ENCODE data around the gene RASGRP4.

The RASGRP4 gene

DNA sequence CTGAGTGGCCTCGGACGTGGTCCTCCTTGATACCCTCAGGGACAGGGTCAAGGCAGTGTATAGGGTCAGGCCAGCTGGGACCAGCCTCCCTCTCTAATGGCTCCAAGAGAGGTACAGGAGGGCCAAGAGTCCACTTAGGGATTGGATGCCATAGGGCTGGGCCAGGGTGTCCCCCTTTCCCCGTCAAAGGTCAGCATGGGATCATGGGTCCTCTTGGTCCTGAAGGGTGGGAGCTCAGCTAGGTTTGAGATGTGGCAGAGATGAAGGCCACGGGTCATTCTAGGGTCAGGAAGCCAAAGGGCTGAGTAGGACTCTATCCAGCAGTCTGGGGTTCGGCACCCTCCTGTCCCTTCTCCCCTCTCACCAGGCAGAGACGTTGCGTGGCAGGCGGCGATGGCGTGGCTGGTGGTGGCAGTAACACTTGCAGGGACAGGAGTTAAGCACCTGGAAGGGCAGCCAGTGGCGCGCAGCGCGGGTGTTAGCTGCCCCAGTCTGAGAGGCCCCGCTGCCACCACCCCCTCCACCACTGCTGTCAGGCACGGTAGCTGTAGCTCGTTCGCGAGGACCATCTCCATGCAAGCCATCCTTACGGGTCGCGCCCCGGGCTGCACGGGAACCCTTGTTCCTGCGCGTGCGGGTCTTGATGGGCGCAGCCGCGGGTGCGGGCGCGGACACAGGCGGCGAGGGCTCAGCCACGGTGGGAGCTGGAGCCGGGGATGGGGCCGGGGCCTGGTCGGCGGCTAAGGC is 40.8 kb downstream of the RASGRP4 start:
- Histone ChIP-seq H3K36me3 (ENCODE audit: control insufficient read depth, insufficient read depth, low read length) (peaks cover 38% of the 10 kb centered on the region), H3K9me3 (ENCODE audit: control insufficient read depth, low read length) (no peaks in the 10 kb centered on the region), H3K4me3 (ENCODE audit: insufficient read depth, low read depth, low read length, poor library complexity, severe bottlenecking) (no peak overlapping the region), H3K4me1 (ENCODE audit: control insufficient read depth, insufficient read depth, low read length, poor library complexity, severe bottlenecking) (peaks cover 34% of the 10 kb centered on the region), H3K27ac (ENCODE audit: insufficient read depth, low read length, poor library complexity, severe bottlenecking) (no peak overlapping the region), H3K27me3 (replicated peaks; ENCODE audit: control insufficient read depth, insufficient read depth, low read length, poor library complexity, severe bottlenecking) (no peaks in the 10 kb centered on the region)
- no peak for DNase-seq

DNA sequence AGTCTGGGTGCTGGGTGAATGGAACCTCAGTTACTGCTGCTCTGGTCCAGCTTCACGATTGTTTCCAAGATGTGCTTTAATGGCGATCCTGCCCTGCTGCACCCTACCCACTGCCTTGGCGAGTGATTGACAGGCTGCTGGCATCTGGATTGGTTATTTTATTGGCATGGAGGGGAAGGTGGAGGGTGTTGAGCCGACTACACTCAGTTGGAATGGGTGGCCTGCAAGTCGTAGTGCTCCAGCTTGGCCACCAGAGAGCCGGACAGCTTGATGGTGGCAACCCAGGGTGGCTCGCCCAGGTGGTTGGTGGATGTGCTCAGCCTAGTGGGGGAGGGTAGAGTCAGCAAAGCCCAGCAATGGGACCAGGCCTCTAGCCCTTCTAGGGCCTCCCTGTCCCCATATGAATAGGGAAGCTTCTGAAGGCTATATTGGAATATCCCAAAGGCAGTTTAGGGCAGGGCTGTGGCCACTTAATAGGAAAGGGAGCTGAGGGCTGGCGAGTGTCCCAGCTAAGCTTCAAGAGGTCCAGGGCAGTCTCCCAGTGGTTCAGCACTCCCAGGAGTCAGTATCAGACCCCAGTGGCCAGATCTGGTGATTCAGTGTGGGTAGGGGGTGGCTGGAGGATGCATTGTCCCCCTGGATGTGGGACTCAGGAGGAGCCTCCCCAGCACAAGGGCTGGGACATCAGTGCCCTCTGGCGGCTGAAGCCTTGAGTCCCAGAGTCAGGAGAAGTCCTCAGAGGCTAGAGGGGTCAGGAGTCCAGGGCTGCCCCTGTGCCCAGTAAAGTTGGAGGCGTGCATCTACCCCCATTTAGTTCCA is 41.6 kb downstream of the RASGRP4 start:
- Histone ChIP-seq H3K36me3 (ENCODE audit: control insufficient read depth, insufficient read depth, low read length) (peaks cover 44% of the 10 kb centered on the region), H3K4me1 (ENCODE audit: control insufficient read depth, insufficient read depth, low read length, poor library complexity, severe bottlenecking) (peaks cover 33% of the 10 kb centered on the region), H3K27me3 (replicated peaks; ENCODE audit: control insufficient read depth, insufficient read depth, low read length, poor library complexity, severe bottlenecking) (no peaks in the 10 kb centered on the region), H3K27ac (ENCODE audit: insufficient read depth, low read length, poor library complexity, severe bottlenecking) (no peak overlapping the region), H3K9me3 (ENCODE audit: control insufficient read depth, low read length) (no peaks in the 10 kb centered on the region), H3K4me3 (ENCODE audit: insufficient read depth, low read depth, low read length, poor library complexity, severe bottlenecking) (no peak overlapping the region)
- DNase-seq = no peak

DNA sequence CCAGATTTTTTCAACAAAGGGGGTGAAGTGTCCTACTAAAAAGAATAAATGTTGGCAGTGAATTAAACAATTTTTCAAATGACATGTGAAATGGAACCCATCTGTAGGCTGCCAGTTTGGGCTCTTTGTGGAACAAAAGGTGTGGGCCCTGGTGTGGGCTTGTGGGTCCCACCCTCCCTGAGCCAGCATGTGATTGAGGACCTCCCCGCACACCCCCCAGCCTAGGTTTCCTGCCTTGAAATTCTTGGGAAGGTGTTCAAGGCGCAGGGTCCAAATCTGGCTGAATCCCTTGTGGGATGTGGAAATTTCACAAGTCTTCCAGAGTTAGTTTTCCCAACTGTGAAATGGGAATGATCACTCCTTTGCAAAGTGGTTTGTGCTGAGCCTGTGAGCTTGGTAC is 42.3 kb downstream of the RASGRP4 start:
- peaks cover 27% of the 10 kb centered on the region for H3K4me1 ChIP-seq (ENCODE audit: control insufficient read depth, insufficient read depth, low read length, poor library complexity, severe bottlenecking)
- H3K4me3 ChIP-seq (ENCODE audit: insufficient read depth, low read depth, low read length, poor library complexity, severe bottlenecking) = no peak overlapping the region
- peaks cover 51% of the 10 kb centered on the region for H3K36me3 ChIP-seq (ENCODE audit: control insufficient read depth, insufficient read depth, low read length)
- no peak overlapping the region for H3K27ac ChIP-seq (ENCODE audit: insufficient read depth, low read length, poor library complexity, severe bottlenecking)
- no peak for DNase-seq
- no peaks in the 10 kb centered on the region for H3K9me3 ChIP-seq (ENCODE audit: control insufficient read depth, low read length)
- no peaks in the 10 kb centered on the region for H3K27me3 ChIP-seq (replicated peaks; ENCODE audit: control insufficient read depth, insufficient read depth, low read length, poor library complexity, severe bottlenecking)

DNA sequence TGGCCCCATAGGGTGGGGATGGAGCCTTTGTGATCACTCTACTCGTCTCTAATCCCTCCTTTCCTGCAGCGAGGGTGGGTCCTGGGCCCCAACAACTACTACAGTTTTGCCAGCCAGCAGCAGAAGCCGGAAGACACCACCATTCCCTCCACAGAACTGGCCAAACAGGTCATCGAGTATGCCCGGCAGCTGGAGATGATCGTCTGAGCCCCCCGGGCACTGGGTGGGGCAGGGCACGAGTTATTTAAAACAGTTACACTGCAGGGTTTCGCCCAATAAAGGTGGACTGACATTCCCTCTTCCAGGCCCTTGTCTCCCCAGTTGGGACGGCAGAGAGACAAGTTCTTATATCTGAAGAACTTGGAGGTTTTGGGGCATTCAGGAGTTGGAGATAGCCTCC is 42.8 kb downstream of the RASGRP4 start:
- Histone ChIP-seq H3K36me3 (ENCODE audit: control insufficient read depth, insufficient read depth, low read length) (peaks cover 52% of the 10 kb centered on the region), H3K27ac (ENCODE audit: insufficient read depth, low read length, poor library complexity, severe bottlenecking) (no peak overlapping the region), H3K27me3 (replicated peaks; ENCODE audit: control insufficient read depth, insufficient read depth, low read length, poor library complexity, severe bottlenecking) (no peaks in the 10 kb centered on the region), H3K4me1 (ENCODE audit: control insufficient read depth, insufficient read depth, low read length, poor library complexity, severe bottlenecking) (peaks cover 22% of the 10 kb centered on the region), H3K4me3 (ENCODE audit: insufficient read depth, low read depth, low read length, poor library complexity, severe bottlenecking) (no peak overlapping the region), H3K9me3 (ENCODE audit: control insufficient read depth, low read length) (no peaks in the 10 kb centered on the region)
- DNase-seq = no peak

DNA sequence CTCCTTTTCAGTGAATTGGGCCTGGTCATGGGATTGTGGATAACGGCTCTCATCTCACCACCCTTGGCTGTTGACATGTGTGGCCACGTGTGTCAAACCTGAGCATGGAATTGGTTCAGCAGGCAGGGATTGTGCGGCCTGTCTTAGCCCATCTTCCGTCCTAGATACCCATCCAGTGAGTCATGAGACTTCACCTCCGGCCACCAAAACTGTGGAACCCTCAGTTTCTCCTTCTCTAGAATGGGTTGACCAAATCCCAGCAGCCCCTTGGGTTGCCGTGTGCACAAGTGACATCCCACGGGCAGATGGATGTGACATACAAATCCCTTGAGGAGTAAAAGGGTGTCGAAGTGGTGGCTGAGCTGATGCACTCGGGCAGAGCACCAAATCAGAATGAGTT is 44.9 kb downstream of the RASGRP4 start:
- Histone ChIP-seq H3K36me3 (ENCODE audit: control insufficient read depth, insufficient read depth, low read length) (peaks cover 58% of the 10 kb centered on the region), H3K27me3 (replicated peaks; ENCODE audit: control insufficient read depth, insufficient read depth, low read length, poor library complexity, severe bottlenecking) (no peaks in the 10 kb centered on the region), H3K4me3 (ENCODE audit: insufficient read depth, low read depth, low read length, poor library complexity, severe bottlenecking) (no peak overlapping the region), H3K4me1 (ENCODE audit: control insufficient read depth, insufficient read depth, low read length, poor library complexity, severe bottlenecking) (peaks cover 5% of the 10 kb centered on the region), H3K27ac (ENCODE audit: insufficient read depth, low read length, poor library complexity, severe bottlenecking) (no peak overlapping the region), H3K9me3 (ENCODE audit: control insufficient read depth, low read length) (no peaks in the 10 kb centered on the region)
- DNase-seq = no peak

DNA sequence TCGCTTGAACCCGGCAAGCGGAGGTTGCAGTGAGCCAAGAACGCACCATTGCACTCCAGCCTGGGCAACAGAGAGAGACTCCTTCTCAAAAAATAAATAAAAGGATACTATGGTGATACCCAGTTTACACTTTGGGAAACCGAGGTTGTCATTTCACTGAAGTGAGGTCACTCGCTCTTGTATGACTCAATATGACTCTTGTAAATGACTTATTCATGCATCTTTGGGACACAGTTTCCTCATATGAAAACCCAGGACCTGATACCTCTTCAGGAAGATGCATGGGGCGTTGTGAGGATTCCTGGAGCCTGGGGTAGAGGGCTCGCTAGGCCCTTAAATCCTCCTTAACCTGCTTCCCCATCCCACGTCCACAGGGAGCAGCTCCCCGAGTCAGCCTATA is 47.2 kb downstream of the RASGRP4 start:
- Histone ChIP-seq H3K27me3 (replicated peaks; ENCODE audit: control insufficient read depth, insufficient read depth, low read length, poor library complexity, severe bottlenecking) (no peaks in the 10 kb centered on the region), H3K36me3 (ENCODE audit: control insufficient read depth, insufficient read depth, low read length) (peaks cover 55% of the 10 kb centered on the region), H3K9me3 (ENCODE audit: control insufficient read depth, low read length) (no peaks in the 10 kb centered on the region), H3K27ac (ENCODE audit: insufficient read depth, low read length, poor library complexity, severe bottlenecking) (no peak overlapping the region), H3K4me1 (ENCODE audit: control insufficient read depth, insufficient read depth, low read length, poor library complexity, severe bottlenecking) (peaks cover 12% of the 10 kb centered on the region), H3K4me3 (ENCODE audit: insufficient read depth, low read depth, low read length, poor library complexity, severe bottlenecking) (no peak overlapping the region)
- no peak for DNase-seq

DNA sequence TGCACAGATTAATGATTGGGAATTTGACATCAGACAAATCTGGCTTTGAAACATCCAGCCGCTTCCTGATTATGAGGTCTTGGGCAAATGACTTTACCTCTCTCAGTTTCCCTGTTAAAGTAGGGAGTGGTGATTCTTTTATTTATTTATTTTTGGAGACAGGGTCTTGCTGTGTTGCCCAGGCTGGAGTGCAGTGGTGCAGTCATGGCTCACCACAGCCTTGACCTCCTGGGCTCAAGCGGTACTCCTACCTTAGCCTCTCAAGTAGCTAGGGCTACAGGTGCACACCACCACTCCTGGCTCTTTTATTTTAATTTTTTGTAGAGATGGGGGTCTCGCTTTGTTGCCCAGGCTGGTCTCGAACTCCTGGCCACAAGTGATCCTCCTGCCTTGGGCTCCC is 49.0 kb downstream of the RASGRP4 start:
- Histone ChIP-seq H3K9me3 (ENCODE audit: control insufficient read depth, low read length) (no peaks in the 10 kb centered on the region), H3K27ac (ENCODE audit: insufficient read depth, low read length, poor library complexity, severe bottlenecking) (no peak overlapping the region), H3K4me3 (ENCODE audit: insufficient read depth, low read depth, low read length, poor library complexity, severe bottlenecking) (no peak overlapping the region), H3K36me3 (ENCODE audit: control insufficient read depth, insufficient read depth, low read length) (peaks cover 39% of the 10 kb centered on the region), H3K27me3 (replicated peaks; ENCODE audit: control insufficient read depth, insufficient read depth, low read length, poor library complexity, severe bottlenecking) (no peaks in the 10 kb centered on the region), H3K4me1 (ENCODE audit: control insufficient read depth, insufficient read depth, low read length, poor library complexity, severe bottlenecking) (peaks cover 12% of the 10 kb centered on the region)
- DNase-seq = no peak

DNA sequence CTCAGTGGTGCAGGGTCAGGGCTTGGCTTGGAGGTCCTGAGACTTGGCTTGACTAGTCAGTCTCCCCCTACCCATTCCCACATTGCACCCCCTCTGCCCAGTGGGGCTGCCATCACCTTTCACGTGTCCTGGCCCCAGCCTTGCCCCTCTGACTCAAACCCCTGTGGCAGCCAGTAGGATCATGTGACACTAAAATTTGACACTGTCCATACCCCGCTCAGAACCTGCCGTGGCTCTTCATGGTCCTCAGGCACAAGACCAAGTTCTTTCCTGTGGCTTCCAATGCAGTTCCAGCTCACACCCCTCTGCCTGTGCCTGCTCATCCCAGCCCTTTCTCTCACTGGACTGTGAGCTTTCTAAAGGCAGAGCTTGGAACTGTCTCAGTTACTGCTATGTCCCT is 49.4 kb downstream of the RASGRP4 start:
- Histone ChIP-seq H3K9me3 (ENCODE audit: control insufficient read depth, low read length) (no peaks in the 10 kb centered on the region), H3K27me3 (replicated peaks; ENCODE audit: control insufficient read depth, insufficient read depth, low read length, poor library complexity, severe bottlenecking) (no peaks in the 10 kb centered on the region), H3K4me1 (ENCODE audit: control insufficient read depth, insufficient read depth, low read length, poor library complexity, severe bottlenecking) (peaks cover 12% of the 10 kb centered on the region), H3K36me3 (ENCODE audit: control insufficient read depth, insufficient read depth, low read length) (peaks cover 34% of the 10 kb centered on the region), H3K4me3 (ENCODE audit: insufficient read depth, low read depth, low read length, poor library complexity, severe bottlenecking) (no peak overlapping the region), H3K27ac (ENCODE audit: insufficient read depth, low read length, poor library complexity, severe bottlenecking) (no peak overlapping the region)
- DNase-seq = no peak

DNA sequence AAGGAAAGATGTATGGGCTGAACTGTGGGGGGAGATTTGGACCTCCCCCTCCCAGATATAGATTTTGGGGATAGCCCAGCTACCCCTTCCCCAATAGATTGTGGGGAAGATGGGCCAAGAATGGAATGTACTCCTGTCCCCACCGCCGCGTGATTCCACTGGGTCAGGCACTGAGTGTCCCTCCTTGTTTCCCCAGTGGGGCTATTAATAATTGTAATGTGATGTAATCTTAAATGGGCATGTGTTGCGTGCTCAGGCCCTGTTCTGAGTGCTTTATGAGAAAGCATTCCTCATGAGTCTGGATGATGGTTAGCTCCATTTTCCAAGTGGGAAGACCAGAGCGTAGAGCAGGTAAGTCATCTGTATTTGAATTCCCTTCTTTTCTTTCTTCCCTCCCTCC is 50.3 kb downstream of the RASGRP4 start:
- H3K27ac ChIP-seq (ENCODE audit: insufficient read depth, low read length, poor library complexity, severe bottlenecking) = no peak overlapping the region
- no peak for DNase-seq
- H3K4me1 ChIP-seq (ENCODE audit: control insufficient read depth, insufficient read depth, low read length, poor library complexity, severe bottlenecking) = peaks cover 12% of the 10 kb centered on the region
- H3K36me3 ChIP-seq (ENCODE audit: control insufficient read depth, insufficient read depth, low read length) = peaks cover 26% of the 10 kb centered on the region
- peak overlapping the region; percentile 86 for H3K4me3 ChIP-seq (ENCODE audit: insufficient read depth, low read depth, low read length, poor library complexity, severe bottlenecking)
- H3K27me3 ChIP-seq (replicated peaks; ENCODE audit: control insufficient read depth, insufficient read depth, low read length, poor library complexity, severe bottlenecking) = no peaks in the 10 kb centered on the region
- H3K9me3 ChIP-seq (ENCODE audit: control insufficient read depth, low read length) = no peaks in the 10 kb centered on the region

DNA sequence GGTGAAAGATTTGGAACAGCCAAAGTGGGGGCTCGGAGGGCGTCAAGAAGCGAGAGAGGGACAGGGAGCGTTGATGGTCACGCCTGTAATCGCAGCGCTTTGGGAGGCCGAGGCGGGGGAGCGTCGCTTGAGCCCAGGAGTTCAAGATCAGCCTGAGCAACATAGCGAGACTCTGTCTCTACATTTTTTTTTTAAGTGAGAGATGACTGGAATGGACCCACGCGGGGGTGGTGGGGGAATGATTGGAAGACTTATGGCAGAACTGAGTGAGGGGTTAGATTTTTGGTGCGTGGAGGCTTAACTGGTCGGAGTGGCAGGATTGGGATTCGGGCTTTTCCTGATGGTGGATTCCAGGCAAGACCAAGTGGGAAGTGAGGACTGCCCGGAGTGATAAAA is 50.9 kb downstream of the RASGRP4 start:
- H3K27me3 ChIP-seq (replicated peaks; ENCODE audit: control insufficient read depth, insufficient read depth, low read length, poor library complexity, severe bottlenecking) = no peaks in the 10 kb centered on the region
- DNase-seq = no peak
- peak overlapping the region; percentile 86 for H3K4me3 ChIP-seq (ENCODE audit: insufficient read depth, low read depth, low read length, poor library complexity, severe bottlenecking)
- peaks cover 19% of the 10 kb centered on the region for H3K36me3 ChIP-seq (ENCODE audit: control insufficient read depth, insufficient read depth, low read length)
- peak overlapping the region; percentile 86 for H3K27ac ChIP-seq (ENCODE audit: insufficient read depth, low read length, poor library complexity, severe bottlenecking)
- no peaks in the 10 kb centered on the region for H3K9me3 ChIP-seq (ENCODE audit: control insufficient read depth, low read length)
- H3K4me1 ChIP-seq (ENCODE audit: control insufficient read depth, insufficient read depth, low read length, poor library complexity, severe bottlenecking) = peaks cover 12% of the 10 kb centered on the region

Data from effector memory CD4-positive, alpha-beta T cell (primary cell).